BJ (cell line): ENCODE results near the gene ATF5. TPM values are rescaled to one million over a fixed set of nuclear protein-coding genes. Genes with fewer than 3 reads are reported as not detected.

Experiments used
- CTCF ChIA-PET: fragments of 350-600 bp; formaldehyde crosslinking; extraction: SDS; loops from one replicate; lab custom pipeline; 2021; ENCODE audit warnings: antibody characterized with exemption, inconsistent platforms; lab: Yijun Ruan, JAX
- POLR2A ChIA-PET: fragments of 300-600 bp; sonication (Branson Sonifier 250); formaldehyde crosslinking; extraction: SDS; loops from one replicate; lab custom pipeline; 2021; ENCODE audit warnings: antibody characterized with exemption; lab: Charles Lee
- DNase-seq: peaks from one replicate; pipeline ENCODE4 v3.0.0-alpha.2; 2011; ENCODE audit warnings: low read depth
- H3K27me3 ChIP-seq: 2 replicates; pipeline ENCODE4 v1.6.0; 2011; ENCODE audit warnings: low read length; ENCODE audit not compliant: control insufficient read depth, insufficient read depth
- H3K36me3 ChIP-seq: 2 replicates; pipeline ENCODE4 v1.5.1; 2011; ENCODE audit warnings: low read length; ENCODE audit not compliant: control insufficient read depth, insufficient read depth
- H3K4me3 ChIP-seq: 2 replicates; pipeline ENCODE4 v1.5.1; 2011; ENCODE audit warnings: low read depth, mild to moderate bottlenecking, control low read depth, low read length
- CTCF ChIP-seq: IDR thresholded peaks from 2 replicates; pipeline ENCODE4 v1.5.1; 2011; ENCODE audit warnings: low read depth, mild to moderate bottlenecking, control low read depth, inconsistent platforms, low read length, moderate library complexity; ENCODE audit not compliant: insufficient read depth
- polyA plus RNA-seq: library from polyadenylated mRNA; depleted of rRNA; stranded (reverse); fragments of >200 nt; gene quantifications from 2 replicates; pipeline ENCODE4 v1.2.3, GENCODE V29; 2011

The ATF5 gene
- polyA plus RNA-seq, 1 experiment: 7.9 TPM

- TF ChIP-seq CTCF: no peak
- no peaks in the 10 kb centered on the region for H3K27me3 ChIP-seq
- H3K4me3 ChIP-seq: no peak overlapping the region
- no peak for DNase-seq
- ChIA-PET POLR2A (no interaction called here), CTCF (no interaction called here)
- H3K36me3 ChIP-seq: peaks cover 14% of the 10 kb centered on the region
These were observed 24.9 kb upstream of the ATF5 start for GRCh38 chr19:49904136-49904535.

GRCh38 chr19:49906879-49907564, 22.0 kb upstream of the ATF5 start:
- no peak for DNase-seq
- TF ChIP-seq CTCF: no peak
- CTCF ChIA-PET: interaction anchor here (0.8 to 1.0 kb wide), 2 partner anchors 10 to 17 kb away, joined by 3 to 4 read pairs; partner anchors contain the start of gene IL4I1
- Histone ChIP-seq H3K36me3 (peaks cover 20% of the 10 kb centered on the region), H3K27me3 (no peaks in the 10 kb centered on the region), H3K4me3 (no peak overlapping the region)
- POLR2A ChIA-PET: no interaction called here

- H3K4me3 ChIP-seq: no peak overlapping the region
- POLR2A ChIA-PET: interaction anchor here (0.6 kb wide), 1 partner anchor 44 kb away, joined by 3 read pairs; no protein-coding TSS in a partner anchor
- H3K27me3 ChIP-seq: no peaks in the 10 kb centered on the region
- DNase-seq: no peak
- CTCF ChIA-PET: interaction anchor here (1.8 kb wide), 1 partner anchor 17 kb away, joined by 7 read pairs; no protein-coding TSS in a partner anchor
- TF ChIP-seq CTCF: no peak
- H3K36me3 ChIP-seq: peaks cover 21% of the 10 kb centered on the region
These were observed 21.1 kb upstream of the ATF5 start for GRCh38 chr19:49907745-49908446.

- ChIA-PET CTCF (interaction anchor here (1.8 kb wide), 1 partner anchor 18 kb away, joined by 7 read pairs; no protein-coding TSS in a partner anchor), POLR2A (interaction anchor here (0.6 kb wide), 1 partner anchor 45 kb away, joined by 3 read pairs; no protein-coding TSS in a partner anchor)
- no peak for DNase-seq
- TF ChIP-seq CTCF: no peak
- Histone ChIP-seq H3K36me3 (peaks cover 26% of the 10 kb centered on the region), H3K4me3 (no peak overlapping the region), H3K27me3 (no peaks in the 10 kb centered on the region)
These were observed 20.3 kb upstream of the ATF5 start for GRCh38 chr19:49908480-49909420.
